ENCODE results near the gene TENM4.

TENM4 gene

DNA sequence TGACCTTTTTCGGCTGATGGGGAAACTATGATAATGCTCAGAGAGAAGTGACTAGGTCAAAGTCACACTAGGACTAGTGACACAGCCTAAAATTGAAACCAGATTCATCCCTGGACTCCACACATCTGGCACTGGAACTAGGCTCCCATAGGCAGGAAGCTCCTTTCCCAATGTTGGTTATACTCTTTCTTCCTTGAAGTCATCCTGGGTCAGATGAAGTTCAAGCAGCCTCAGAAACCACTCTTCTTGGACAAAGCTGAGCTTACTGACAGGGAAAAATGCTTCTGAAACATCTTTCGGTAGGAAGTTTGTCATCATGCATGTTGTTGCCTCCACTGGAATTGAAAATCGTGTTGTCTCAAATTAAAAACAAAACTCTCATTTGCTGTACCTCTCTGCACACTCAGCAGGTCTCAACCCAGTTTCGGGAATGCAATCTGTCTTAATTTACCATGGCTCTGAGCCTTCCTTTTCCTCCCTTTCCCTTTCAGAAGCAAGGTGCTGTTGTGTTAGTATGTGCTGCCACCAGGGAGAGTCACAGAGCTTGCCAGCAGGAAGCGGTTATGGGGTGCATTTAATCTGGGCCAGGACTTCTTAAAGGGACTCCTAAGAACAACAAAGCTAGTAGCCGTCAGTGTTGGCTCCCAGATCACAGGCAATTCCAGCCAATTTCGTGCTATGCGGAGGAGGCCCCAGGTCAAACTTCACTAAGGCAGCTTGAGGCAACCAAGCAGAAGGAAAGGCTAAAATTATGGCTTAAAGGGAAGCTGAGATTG, 384.8 kb downstream of the TENM4 start:
- DNase-seq (ENCODE audit: low read depth): no peak
- no peak overlapping the region for H3K4me3 ChIP-seq (ENCODE audit: low read depth, low read length)
- TF ChIP-seq, protein P1, sequence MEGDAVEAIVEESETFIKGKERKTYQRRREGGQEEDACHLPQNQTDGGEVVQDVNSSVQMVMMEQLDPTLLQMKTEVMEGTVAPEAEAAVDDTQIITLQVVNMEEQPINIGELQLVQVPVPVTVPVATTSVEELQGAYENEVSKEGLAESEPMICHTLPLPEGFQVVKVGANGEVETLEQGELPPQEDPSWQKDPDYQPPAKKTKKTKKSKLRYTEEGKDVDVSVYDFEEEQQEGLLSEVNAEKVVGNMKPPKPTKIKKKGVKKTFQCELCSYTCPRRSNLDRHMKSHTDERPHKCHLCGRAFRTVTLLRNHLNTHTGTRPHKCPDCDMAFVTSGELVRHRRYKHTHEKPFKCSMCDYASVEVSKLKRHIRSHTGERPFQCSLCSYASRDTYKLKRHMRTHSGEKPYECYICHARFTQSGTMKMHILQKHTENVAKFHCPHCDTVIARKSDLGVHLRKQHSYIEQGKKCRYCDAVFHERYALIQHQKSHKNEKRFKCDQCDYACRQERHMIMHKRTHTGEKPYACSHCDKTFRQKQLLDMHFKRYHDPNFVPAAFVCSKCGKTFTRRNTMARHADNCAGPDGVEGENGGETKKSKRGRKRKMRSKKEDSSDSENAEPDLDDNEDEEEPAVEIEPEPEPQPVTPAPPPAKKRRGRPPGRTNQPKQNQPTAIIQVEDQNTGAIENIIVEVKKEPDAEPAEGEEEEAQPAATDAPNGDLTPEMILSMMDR (IDR thresholded peaks at IDR 0.05; ENCODE audit: low read depth, low read length, missing control alignments): no peak

DNA sequence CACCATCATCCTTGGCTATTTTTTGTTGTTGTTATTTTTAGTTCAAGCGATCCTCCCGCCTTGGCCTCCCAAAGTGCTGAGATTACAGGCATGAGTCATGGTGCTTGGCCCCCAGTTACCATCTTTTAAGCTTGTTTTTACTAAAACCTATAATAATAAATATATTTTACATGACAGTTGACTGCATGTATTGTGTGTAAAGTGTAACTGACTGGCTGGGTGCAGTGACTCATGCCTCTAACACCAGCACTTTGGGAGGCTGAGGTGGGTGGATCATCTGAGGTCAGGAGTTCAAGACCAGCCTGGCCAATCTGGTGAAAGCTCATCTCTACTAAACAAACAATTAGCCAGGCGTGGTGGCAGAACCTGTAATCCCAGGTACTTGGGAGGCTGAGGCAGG, 386.2 kb downstream of the TENM4 start:
- TF ChIP-seq, protein P1 (IDR thresholded peaks at IDR 0.05; ENCODE audit: low read depth, low read length, missing control alignments): no peak
- no peak for DNase-seq (ENCODE audit: low read depth)
- no peak overlapping the region for H3K4me3 ChIP-seq (ENCODE audit: low read depth, low read length)

DNA sequence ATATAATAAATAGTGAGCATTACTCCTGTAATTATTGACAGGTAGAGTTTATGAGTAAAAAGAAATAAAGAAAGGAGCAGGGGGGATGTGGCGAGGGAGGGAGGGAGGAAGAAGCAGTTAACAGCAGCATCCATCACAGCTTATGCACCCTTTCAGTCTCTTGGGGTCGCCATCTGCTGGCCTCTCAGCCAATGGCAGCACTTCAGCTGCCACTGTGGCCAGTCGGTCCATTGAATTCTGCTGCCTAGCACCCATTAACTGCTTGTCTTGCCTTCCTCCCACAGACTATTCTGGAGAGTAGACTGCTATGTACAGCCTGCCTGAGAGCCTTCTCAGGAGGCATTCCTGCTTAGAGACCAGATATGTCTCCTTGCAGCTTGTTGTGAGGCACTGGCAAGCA, 388.3 kb downstream of the TENM4 start:
- no peak overlapping the region for H3K4me3 ChIP-seq (ENCODE audit: low read depth, low read length)
- DNase-seq (ENCODE audit: low read depth): no peak
- TF ChIP-seq, protein P1 (IDR thresholded peaks at IDR 0.05; ENCODE audit: low read depth, low read length, missing control alignments): peak; percentile 28

DNA sequence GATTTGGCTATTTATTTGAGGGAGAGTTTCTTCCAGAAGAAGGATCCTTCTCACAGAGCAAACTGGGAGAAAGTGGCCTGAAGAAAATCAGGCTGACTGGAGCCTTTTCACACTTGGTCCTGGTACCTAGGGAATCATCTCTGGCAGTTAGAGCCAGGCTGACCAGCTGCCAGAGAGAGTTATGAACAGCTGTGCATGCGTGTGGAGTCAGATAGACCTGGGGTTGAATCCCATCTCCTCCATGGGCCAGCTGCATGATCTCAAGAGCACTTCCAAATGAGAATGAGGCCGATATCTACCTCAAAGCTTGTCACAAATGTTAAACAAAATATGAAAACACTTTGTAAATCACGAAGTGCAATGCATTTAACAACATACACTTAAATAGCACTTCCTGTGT, 390.0 kb downstream of the TENM4 start:
- DNase-seq (ENCODE audit: low read depth): no peak
- TF ChIP-seq, protein P1 (IDR thresholded peaks at IDR 0.05; ENCODE audit: low read depth, low read length, missing control alignments): no peak
- no peak overlapping the region for H3K4me3 ChIP-seq (ENCODE audit: low read depth, low read length)

DNA sequence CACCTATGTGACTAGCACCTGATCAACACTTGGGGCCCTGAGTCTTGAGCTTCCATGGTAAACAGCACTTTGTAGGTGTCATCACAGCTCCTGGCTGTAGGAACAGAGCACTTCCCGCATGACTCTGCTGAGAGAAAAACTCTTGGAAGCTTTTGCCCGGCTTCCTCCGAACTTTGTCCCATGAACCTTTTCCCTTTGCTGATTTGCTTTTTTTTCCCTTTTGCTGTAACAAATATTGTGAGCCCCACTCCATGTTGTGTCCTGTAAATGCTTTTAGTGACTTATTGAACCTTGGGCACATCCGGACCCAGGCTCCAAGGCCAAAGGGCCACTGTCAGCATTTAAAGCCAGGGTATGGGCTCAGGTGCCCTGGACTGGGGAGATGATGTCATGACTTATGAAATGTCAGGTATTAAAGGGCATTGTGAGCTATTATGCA, 391.1 kb downstream of the TENM4 start:
- no peak overlapping the region for H3K4me3 ChIP-seq (ENCODE audit: low read depth, low read length)
- DNase-seq (ENCODE audit: low read depth): no peak
- TF ChIP-seq, protein P1 (IDR thresholded peaks at IDR 0.05; ENCODE audit: low read depth, low read length, missing control alignments): no peak

DNA sequence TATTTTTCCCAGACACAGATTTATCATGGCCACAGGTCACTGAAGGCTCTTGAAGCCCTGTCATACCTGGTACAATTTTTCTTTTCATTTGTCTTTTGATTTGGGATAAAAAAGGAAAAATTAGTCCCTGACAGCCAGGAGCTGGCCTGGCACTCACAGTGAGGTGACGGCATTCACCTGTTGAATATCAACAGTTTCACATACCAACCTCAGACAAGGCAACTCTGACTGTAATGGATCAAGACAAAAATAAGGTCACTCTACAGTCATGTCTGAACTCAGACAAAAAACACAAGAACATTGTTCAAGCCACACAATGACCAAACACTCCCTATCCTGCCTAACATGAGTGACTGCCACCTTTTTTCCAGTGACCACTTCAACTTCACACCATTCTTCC, 392.9 kb downstream of the TENM4 start:
- no peak overlapping the region for H3K4me3 ChIP-seq (ENCODE audit: low read depth, low read length)
- no peak for DNase-seq (ENCODE audit: low read depth)
- TF ChIP-seq, protein P1 (IDR thresholded peaks at IDR 0.05; ENCODE audit: low read depth, low read length, missing control alignments): no peak

DNA sequence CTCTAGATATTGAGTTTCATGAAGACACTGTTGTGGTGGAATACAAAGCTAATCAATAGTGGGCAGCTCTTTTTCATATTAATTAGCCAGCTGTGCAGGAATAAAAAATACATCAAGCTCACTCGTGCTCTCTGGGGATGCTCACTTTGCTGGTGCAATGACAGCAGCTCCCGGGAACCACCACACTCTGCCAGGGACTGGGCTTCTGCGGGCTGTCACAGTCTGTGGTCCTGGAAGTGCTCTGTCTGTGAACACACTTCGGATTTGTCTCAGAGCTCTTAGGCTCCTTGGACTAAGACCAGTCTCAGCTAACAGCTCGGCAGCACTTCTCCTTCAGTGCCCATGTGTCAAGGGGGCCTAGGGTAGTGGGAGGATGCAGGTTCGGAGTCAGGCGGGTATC, 393.5 kb downstream of the TENM4 start:
- no peak overlapping the region for H3K4me3 ChIP-seq (ENCODE audit: low read depth, low read length)
- TF ChIP-seq, protein P1 (IDR thresholded peaks at IDR 0.05; ENCODE audit: low read depth, low read length, missing control alignments): no peak
- DNase-seq (ENCODE audit: low read depth): no peak
